IPS-18c (cell line): ENCODE data around the gene KCTD7.
"Not testable (repeated sequence)": the region's sequence is repeated elsewhere in the genome, so short reads cannot be mapped to it uniquely, and the experiment has no call there.

Experiments used
- H3K4me3 ChIP-seq: 2 replicates; pipeline ENCODE4 v1.7.0; 2013; ENCODE audit warnings: low read depth, mild to moderate bottlenecking, low read length, moderate library complexity; ENCODE audit not compliant: insufficient read depth
- H3K9me3 ChIP-seq: one replicate; pipeline ENCODE4 v1.6.1; 2013; ENCODE audit warnings: mild to moderate bottlenecking, low read length, moderate library complexity; ENCODE audit not compliant: control insufficient read depth, insufficient read depth

Gene KCTD7

GRCh38 chr7:66667023-66667728, 38.5 kb downstream of the KCTD7 start:
- H3K9me3 ChIP-seq = no peaks in the 10 kb centered on the region
- H3K4me3 ChIP-seq = no peak overlapping the region

GRCh38 chr7:66668112-66668511, 39.4 kb downstream of the KCTD7 start:
- H3K4me3 ChIP-seq = no peak overlapping the region
- H3K9me3 ChIP-seq = no peaks in the 10 kb centered on the region

- no peak overlapping the region for H3K4me3 ChIP-seq
- H3K9me3 ChIP-seq = no peaks in the 10 kb centered on the region
These were observed 40.0 kb downstream of the KCTD7 start for GRCh38 chr7:66668677-66669076.

GRCh38 chr7:66669088-66669487, 40.4 kb downstream of the KCTD7 start:
- H3K9me3 ChIP-seq = no peaks in the 10 kb centered on the region
- H3K4me3 ChIP-seq = no peak overlapping the region

- H3K4me3 ChIP-seq = no peak overlapping the region
- no peaks in the 10 kb centered on the region for H3K9me3 ChIP-seq
These were observed 40.8 kb downstream of the KCTD7 start for GRCh38 chr7:66669496-66669895.

- Histone ChIP-seq H3K9me3 (no peaks in the 10 kb centered on the region), H3K4me3 (no peak overlapping the region)
These were observed 42.4 kb downstream of the KCTD7 start for GRCh38 chr7:66671034-66671433.

- not testable (repeated sequence) for H3K4me3 ChIP-seq, H3K9me3 ChIP-seq
These were observed 42.8 kb downstream of the KCTD7 start for GRCh38 chr7:66671486-66671885.

GRCh38 chr7:66672432-66673123, 43.9 kb downstream of the KCTD7 start:
- H3K9me3 ChIP-seq, H3K4me3 ChIP-seq: not testable (repeated sequence)

GRCh38 chr7:66673124-66673640, 44.5 kb downstream of the KCTD7 start:
- not testable (repeated sequence) for H3K9me3 ChIP-seq, H3K4me3 ChIP-seq

GRCh38 chr7:66679633-66680244, 51.1 kb downstream of the KCTD7 start:
- Histone ChIP-seq H3K4me3 (no peak overlapping the region), H3K9me3 (no peaks in the 10 kb centered on the region)

- Histone ChIP-seq H3K9me3 (no peaks in the 10 kb centered on the region), H3K4me3 (peak overlapping the region; percentile 91)
These were observed 53.0 kb downstream of the KCTD7 start for GRCh38 chr7:66681491-66682349.

GRCh38 chr7:66682350-66683093, 53.8 kb downstream of the KCTD7 start:
- no peaks in the 10 kb centered on the region for H3K9me3 ChIP-seq
- H3K4me3 ChIP-seq = peak overlapping the region; percentile 91

GRCh38 chr7:66683094-66683769, 54.6 kb downstream of the KCTD7 start:
- H3K4me3 ChIP-seq = peak overlapping the region; percentile 91; the same call in 1 of the 2 replicates
- not testable (repeated sequence) for H3K9me3 ChIP-seq

GRCh38 chr7:66683770-66684123, 55.1 kb downstream of the KCTD7 start:
- Histone ChIP-seq H3K4me3 (no peak overlapping the region), H3K9me3 (no peaks in the 10 kb centered on the region)

GRCh38 chr7:66685663-66686062, 57.0 kb downstream of the KCTD7 start:
- H3K9me3 ChIP-seq, H3K4me3 ChIP-seq: not testable (repeated sequence)

GRCh38 chr7:66687186-66687585, 58.5 kb downstream of the KCTD7 start:
- no peaks in the 10 kb centered on the region for H3K9me3 ChIP-seq
- no peak overlapping the region for H3K4me3 ChIP-seq
